PC-3 (cell line): Measurements from ENCODE around the gene MPIG6B. TPM values are rescaled to one million over a fixed set of nuclear protein-coding genes. Genes with fewer than 3 reads are reported as not detected.
A peak's percentile ranks its signal among the peaks of the same experiment; 100 is the strongest.

ENCODE experiments used
- ATAC-seq: fragments of 200-7000 bp; cut with Tn5 transposase; 2 replicates; pipeline ENCODE4 v1.9.1; 2020; ENCODE audit warnings: mild to moderate bottlenecking, moderate library complexity
- Bru-seq: library from RNA; stranded (reverse); fragments of 400-500 nt; gene quantifications from one replicate; lab custom pipeline; 2021; lab: Mats Ljungman, UMichigan
- BruChase-seq, 2 experiments: library from RNA; stranded (reverse); fragments of 400-500 nt; gene quantifications; one replicate each; lab custom pipeline; 2021; lab: Mats Ljungman, UMichigan
- BruUV-seq: library from RNA; stranded (reverse); fragments of 400-500 nt; replicated peaks from 2 replicates; lab custom pipeline; 2021; lab: Mats Ljungman, UMichigan
- CTCF ChIA-PET: fragments of 300-600 bp; sonication (Branson Sonifier 250); formaldehyde crosslinking; loops from one replicate; lab custom pipeline; 2022; ENCODE audit warnings: antibody characterized with exemption; lab: Charles Lee
- POLR2A ChIA-PET: fragments of 300-600 bp; sonication (Branson Sonifier 250); formaldehyde crosslinking; loops from one replicate; lab custom pipeline; 2022; ENCODE audit warnings: antibody characterized with exemption; ENCODE audit not compliant: unreplicated experiment; lab: Charles Lee
- DNase-seq: peaks from one replicate; pipeline ENCODE4 v3.0.0-alpha.2; 2015
- H2AFZ ChIP-seq: fragments of 300-600 bp; sonication (generic); 2 replicates; pipeline ENCODE4 v1.6.0; 2016; ENCODE audit warnings: antibody characterized with exemption, low read length
- H3F3A ChIP-seq: fragments of 300-600 bp; sonication (generic); one replicate; pipeline ENCODE4 v1.6.0; 2017; ENCODE audit warnings: antibody characterized with exemption, low read length, control low read depth, mild to moderate bottlenecking; ENCODE audit not compliant: unreplicated experiment
- H3K27ac ChIP-seq: fragments of 300-600 bp; sonication (generic); 2 replicates; pipeline ENCODE4 v1.5.1; 2016; ENCODE audit warnings: mild to moderate bottlenecking, low read length
- H3K27me3 ChIP-seq: fragments of 300-600 bp; sonication (generic); 2 replicates; pipeline ENCODE4 v1.6.1; 2016; ENCODE audit warnings: low read length, mixed read lengths
- H3K36me3 ChIP-seq: fragments of 300-600 bp; sonication (generic); 2 replicates; pipeline ENCODE4 v1.6.1; 2016; ENCODE audit warnings: low read depth, mixed run types, low read length, mixed read lengths
- H3K4me1 ChIP-seq: fragments of 300-600 bp; sonication (generic); 2 replicates; pipeline ENCODE4 v1.5.1; 2016; ENCODE audit warnings: low read length; ENCODE audit not compliant: insufficient read depth
- H3K4me2 ChIP-seq: fragments of 300-600 bp; sonication (generic); 2 replicates; pipeline ENCODE4 v1.6.0; 2016; ENCODE audit warnings: low read length
- H3K4me3 ChIP-seq: fragments of 300-600 bp; sonication (generic); 2 replicates; pipeline ENCODE4 v1.5.1; 2016; ENCODE audit warnings: mild to moderate bottlenecking, low read length, mixed read lengths
- H3K79me2 ChIP-seq: fragments of 300-600 bp; sonication (generic); 2 replicates; pipeline ENCODE4 v1.6.1; 2017; ENCODE audit warnings: low read length, mixed read lengths
- H3K9ac ChIP-seq: fragments of 300-600 bp; sonication (generic); 2 replicates; pipeline ENCODE4 v1.6.0; 2016; ENCODE audit warnings: mild to moderate bottlenecking, low read length
- H3K9me2 ChIP-seq: fragments of 300-600 bp; sonication (generic); replicated peaks from 2 replicates; pipeline ENCODE4 v1.6.1; 2016; ENCODE audit warnings: mixed run types, low read length, mixed read lengths
- H3K9me3 ChIP-seq: fragments of 300-600 bp; sonication (generic); 2 replicates; pipeline ENCODE4 v1.6.1; 2016; ENCODE audit warnings: low read length, mixed read lengths
- H4K20me1 ChIP-seq: fragments of 300-600 bp; sonication (generic); 2 replicates; pipeline ENCODE4 v1.6.1; 2016; ENCODE audit warnings: low read length, mixed read lengths
- EZH2 ChIP-seq: fragments of 300-600 bp; sonication (generic); IDR thresholded peaks from one replicate; pipeline ENCODE4 v1.6.1; 2017; ENCODE audit warnings: antibody characterized with exemption, mild to moderate bottlenecking, low read length; ENCODE audit not compliant: unreplicated experiment
- EZH2phosphoT487 ChIP-seq: fragments of 300-600 bp; sonication (generic); IDR thresholded peaks from 2 replicates; pipeline ENCODE4 v1.6.1; 2018; ENCODE audit warnings: mild to moderate bottlenecking, antibody characterized with exemption, low read length, borderline replicate concordance
- intact Hi-C: fragments of 100-400 bp; cut with micrococcal nuclease; formaldehyde crosslinking; loops from 2 replicates; pipeline ENCODE4 v1.9.0; 2023
- long read RNA-seq: library from polyadenylated mRNA; unstranded; transcript quantifications from one replicate; pipeline ENCODE4 v2.0.0, GENCODE V29; 2021; ENCODE audit not compliant: unreplicated experiment
- total RNA-seq: library from RNA; depleted of rRNA; stranded (reverse); fragments of >200 nt; gene quantifications from 2 replicates; pipeline ENCODE4 v1.2.3, GENCODE V29; 2014; rRNA removed
- TF ChIP-seq, protein P1 (sequence below): fragments of 300-600 bp; sonication (generic); conservative IDR thresholded peaks from 2 replicates; pipeline ENCODE4 v1.5.1; 2017; ENCODE audit warnings: antibody characterized with exemption, low read depth, mild to moderate bottlenecking, low read length

MPIG6B gene
- total RNA-seq (not detected in 2 replicates), Bru-seq, nascent RNA (percentile 18 among the genes with signal in this experiment), BruChase-seq, experiment 1, labeled RNA remaining after a 6-hour chase (percentile 18 among the genes with signal in this experiment), BruChase-seq, experiment 2, labeled RNA remaining after a 2-hour chase (percentile 12 among the genes with signal in this experiment)
- long read RNA-seq, result 0 reads

DNA sequence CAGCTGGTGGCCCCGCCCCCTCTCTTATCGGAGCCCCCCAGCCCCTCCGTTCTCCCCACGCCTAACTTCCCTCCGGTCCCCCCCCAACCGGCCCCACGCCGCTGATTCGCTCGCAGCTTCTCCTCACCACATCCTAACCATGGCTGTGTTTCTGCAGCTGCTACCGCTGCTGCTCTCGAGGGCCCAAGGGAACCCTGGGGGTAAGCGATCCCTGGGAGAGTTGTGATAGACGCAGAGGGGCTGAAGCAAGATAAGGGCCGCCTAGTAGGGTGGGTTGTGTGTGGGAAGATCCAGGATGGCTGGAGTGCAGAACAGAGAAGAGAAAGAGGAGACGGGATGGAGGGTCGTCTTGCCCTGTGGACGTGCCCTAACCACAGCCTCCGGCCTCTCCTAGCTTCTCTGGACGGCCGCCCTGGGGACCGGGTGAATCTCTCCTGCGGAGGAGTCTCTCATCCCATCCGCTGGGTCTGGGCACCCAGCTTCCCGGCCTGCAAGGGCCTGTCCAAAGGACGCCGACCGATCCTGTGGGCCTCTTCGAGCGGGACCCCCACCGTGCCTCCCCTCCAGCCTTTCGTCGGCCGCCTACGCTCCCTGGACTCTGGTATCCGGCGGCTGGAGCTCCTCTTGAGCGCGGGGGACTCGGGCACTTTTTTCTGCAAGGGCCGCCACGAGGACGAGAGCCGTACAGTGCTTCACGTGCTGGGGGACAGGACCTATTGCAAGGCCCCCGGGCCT lies at the start of gene MPIG6B:
TSS of gene MPIG6B (plus strand) at position 129 of the 735 bp plus-strand sequence. CDS start at position 140, 11 bp downstream.
- Histone ChIP-seq H3K9me3 (no peaks in the 10 kb centered on the region), H3F3A (no peaks in the 10 kb centered on the region), H3K9ac (no peak within 1 kb of the TSS), H3K36me3 (no peaks in the 10 kb centered on the region), H3K4me2 (no peak within 1 kb of the TSS), H4K20me1 (no peaks in the 10 kb centered on the region), H3K4me3 (no peak within 1 kb of the TSS), H3K4me1 (peaks cover 18% of the 10 kb centered on the region), H3K79me2 (no peaks in the 10 kb centered on the region), H3K27ac (no peak within 1 kb of the TSS), H2AFZ (no peak within 1 kb of the TSS), H3K9me2 (no peaks in the 10 kb centered on the region), H3K27me3 (no peaks in the 10 kb centered on the region)
- POLR2A ChIA-PET, result interaction anchor here (0.6 kb wide), 1 partner anchor 104 kb away, joined by 5 read pairs; the partner anchor contains the start of gene HSPA1B
- CTCF ChIA-PET, result no interaction called here
- intact Hi-C loops, result no loop called here
- ATAC-seq (no peak), DNase-seq (no peak)
- BruUV-seq, result no TSS peak
- TF ChIP-seq, protein P1, sequence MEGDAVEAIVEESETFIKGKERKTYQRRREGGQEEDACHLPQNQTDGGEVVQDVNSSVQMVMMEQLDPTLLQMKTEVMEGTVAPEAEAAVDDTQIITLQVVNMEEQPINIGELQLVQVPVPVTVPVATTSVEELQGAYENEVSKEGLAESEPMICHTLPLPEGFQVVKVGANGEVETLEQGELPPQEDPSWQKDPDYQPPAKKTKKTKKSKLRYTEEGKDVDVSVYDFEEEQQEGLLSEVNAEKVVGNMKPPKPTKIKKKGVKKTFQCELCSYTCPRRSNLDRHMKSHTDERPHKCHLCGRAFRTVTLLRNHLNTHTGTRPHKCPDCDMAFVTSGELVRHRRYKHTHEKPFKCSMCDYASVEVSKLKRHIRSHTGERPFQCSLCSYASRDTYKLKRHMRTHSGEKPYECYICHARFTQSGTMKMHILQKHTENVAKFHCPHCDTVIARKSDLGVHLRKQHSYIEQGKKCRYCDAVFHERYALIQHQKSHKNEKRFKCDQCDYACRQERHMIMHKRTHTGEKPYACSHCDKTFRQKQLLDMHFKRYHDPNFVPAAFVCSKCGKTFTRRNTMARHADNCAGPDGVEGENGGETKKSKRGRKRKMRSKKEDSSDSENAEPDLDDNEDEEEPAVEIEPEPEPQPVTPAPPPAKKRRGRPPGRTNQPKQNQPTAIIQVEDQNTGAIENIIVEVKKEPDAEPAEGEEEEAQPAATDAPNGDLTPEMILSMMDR, result no peak
- TF ChIP-seq EZH2phosphoT487, result no peak
- TF ChIP-seq EZH2, result no peak

- Histone ChIP-seq H3F3A (peaks cover 4% of the 10 kb centered on the region), H3K36me3 (peaks cover 11% of the 10 kb centered on the region; the same call in 1 of the 2 replicates), H4K20me1 (no peaks in the 10 kb centered on the region), H3K27me3 (no peaks in the 10 kb centered on the region), H2AFZ (no peak overlapping the region), H3K4me3 (no peak overlapping the region), H3K9me2 (no peaks in the 10 kb centered on the region), H3K79me2 (no peaks in the 10 kb centered on the region), H3K4me2 (peak overlapping the region; percentile 43; the same call in 1 of the 2 replicates), H3K27ac (no peak overlapping the region), H3K9me3 (no peaks in the 10 kb centered on the region), H3K9ac (no peak overlapping the region), H3K4me1 (peaks cover 16% of the 10 kb centered on the region)
- intact Hi-C loops, result no loop called here
- DNase-seq, result no peak
- POLR2A ChIA-PET, result no interaction called here
- ATAC-seq, result no peak
- BruUV-seq, result no TSS peak
- TF ChIP-seq EZH2phosphoT487, result no peak
- TF ChIP-seq EZH2, result no peak
- TF ChIP-seq, protein P1, result no peak
- CTCF ChIA-PET, result no interaction called here
Measured at GRCh38 chr6:31676322-31676903, 46.8 kb upstream of the MPIG6B start.
